Smooth muscle cell (in vitro differentiated cells): ENCODE data around the gene DACT1. TPM values are rescaled to one million over a fixed set of nuclear protein-coding genes. Genes with fewer than 3 reads are reported as not detected.

Experiments used
- DNase-seq: peaks from one replicate; lab custom pipeline; 2025; ENCODE audit not compliant: unreplicated experiment; lab: John Stamatoyannopoulos, UW
- H2AFZ ChIP-seq: fragments of 200-600 bp; sonication (generic); 2 replicates; pipeline ENCODE4 v1.6.0; 2016; ENCODE audit warnings: antibody characterized with exemption, low read depth, mild to moderate bottlenecking
- H3F3A ChIP-seq: fragments of 200-600 bp; sonication (generic); 2 replicates; pipeline ENCODE4 v1.6.0; 2017; ENCODE audit warnings: antibody characterized with exemption, low read depth
- H3K27ac ChIP-seq: fragments of 200-600 bp; sonication (generic); 2 replicates; pipeline ENCODE4 v1.5.1; 2016; ENCODE audit warnings: low read depth, mild to moderate bottlenecking
- H3K27me3 ChIP-seq: fragments of 200-600 bp; sonication (generic); 2 replicates; pipeline ENCODE4 v1.6.1; 2016; ENCODE audit warnings: low read depth, mild to moderate bottlenecking
- H3K36me3 ChIP-seq: fragments of 200-600 bp; sonication (generic); 2 replicates; pipeline ENCODE4 v1.5.1; 2016; ENCODE audit warnings: low read depth
- H3K4me1 ChIP-seq: fragments of 200-600 bp; sonication (generic); 2 replicates; pipeline ENCODE4 v1.5.1; 2016; ENCODE audit warnings: low read depth
- H3K4me2 ChIP-seq: fragments of 200-600 bp; sonication (generic); 2 replicates; pipeline ENCODE4 v1.6.0; 2016; ENCODE audit warnings: mild to moderate bottlenecking
- H3K4me3 ChIP-seq: fragments of 200-600 bp; sonication (generic); 2 replicates; pipeline ENCODE4 v1.5.1; 2016; ENCODE audit warnings: mild to moderate bottlenecking
- H3K79me2 ChIP-seq: fragments of 200-600 bp; sonication (generic); 2 replicates; pipeline ENCODE4 v1.6.0; 2016; ENCODE audit warnings: low read depth, mild to moderate bottlenecking
- H3K9ac ChIP-seq: fragments of 200-600 bp; sonication (generic); 2 replicates; pipeline ENCODE4 v1.6.0; 2016; ENCODE audit warnings: low read depth
- H3K9me3 ChIP-seq: fragments of 200-600 bp; sonication (generic); replicated peaks from 2 replicates; pipeline ENCODE4 v1.5.1; 2016; ENCODE audit warnings: low read depth
- H4K20me1 ChIP-seq: fragments of 200-600 bp; sonication (generic); 2 replicates; pipeline ENCODE4 v1.6.0; 2016; ENCODE audit warnings: low read depth
- CTCF ChIP-seq: fragments of 200-600 bp; sonication (generic); IDR thresholded peaks from 2 replicates; pipeline ENCODE4 v1.5.1; 2017; ENCODE audit warnings: borderline replicate concordance, mild to moderate bottlenecking, antibody characterized with exemption; ENCODE audit not compliant: insufficient read depth, poor library complexity, severe bottlenecking
- WGBS: methylation state at CpG from one replicate; pipeline ENCODE4 v1.1.7; 2016; ENCODE audit warnings: low lambda C conversion rate; 5-methylcytosine and 5-hydroxymethylcytosine counted together
- polyA plus RNA-seq: library from polyadenylated mRNA; unstranded; fragments of >200 nt; fragmentation: Nextera tagmentation; extraction: Ambion mirVana; gene quantifications from 2 replicates; pipeline ENCODE4 v1.2.1, GENCODE V29; 2016
- total RNA-seq: library from RNA; depleted of rRNA; stranded (reverse); fragments of >200 nt; gene quantifications from 2 replicates; pipeline ENCODE4 v1.2.3, GENCODE V29; 2014

The DACT1 gene
- total and polyA plus RNA-seq, 2 experiments from 2014 or later: 91.4 to 92.4 TPM

GRCh38 chr14:58671024-58671423, 33.3 kb downstream of the DACT1 start:
- H3K4me2 ChIP-seq: no peak overlapping the region
- 92% methylated on average over 1 of the region's 1 CpG for WGBS
- no peaks in the 10 kb centered on the region for H3K27me3 ChIP-seq
- no peak overlapping the region for H3K9ac ChIP-seq
- no peaks in the 10 kb centered on the region for H3F3A ChIP-seq
- no peak overlapping the region for H2AFZ ChIP-seq
- no peaks in the 10 kb centered on the region for H3K36me3 ChIP-seq
- DNase-seq: no peak
- no peak overlapping the region for H3K27ac ChIP-seq
- H3K9me3 ChIP-seq: no peaks in the 10 kb centered on the region
- H3K4me1 ChIP-seq: no peaks in the 10 kb centered on the region
- TF ChIP-seq CTCF: no peak
- H4K20me1 ChIP-seq: no peaks in the 10 kb centered on the region
- no peaks in the 10 kb centered on the region for H3K79me2 ChIP-seq
- H3K4me3 ChIP-seq: no peak overlapping the region

- Histone ChIP-seq H3K9ac (no peak overlapping the region), H3K27ac (no peak overlapping the region), H2AFZ (no peak overlapping the region), H4K20me1 (no peaks in the 10 kb centered on the region), H3K4me2 (no peak overlapping the region), H3K9me3 (no peaks in the 10 kb centered on the region), H3K4me1 (no peaks in the 10 kb centered on the region), H3F3A (no peaks in the 10 kb centered on the region), H3K4me3 (no peak overlapping the region), H3K36me3 (no peaks in the 10 kb centered on the region), H3K27me3 (no peaks in the 10 kb centered on the region), H3K79me2 (no peaks in the 10 kb centered on the region)
- WGBS: 88% methylated on average over 4 of the region's 4 CpGs
- DNase-seq: no peak
- TF ChIP-seq CTCF: no peak
These were observed 33.7 kb downstream of the DACT1 start for GRCh38 chr14:58671436-58671835.

- Histone ChIP-seq H3K4me1 (peaks cover 3% of the 10 kb centered on the region), H3K9ac (no peak overlapping the region), H2AFZ (no peak overlapping the region), H3K36me3 (no peaks in the 10 kb centered on the region), H3K4me2 (no peak overlapping the region), H3F3A (no peaks in the 10 kb centered on the region), H3K27ac (no peak overlapping the region), H3K79me2 (no peaks in the 10 kb centered on the region), H3K9me3 (no peaks in the 10 kb centered on the region), H4K20me1 (no peaks in the 10 kb centered on the region), H3K4me3 (no peak overlapping the region), H3K27me3 (no peaks in the 10 kb centered on the region)
- no peak for DNase-seq
- 96% methylated on average over 2 of the region's 2 CpGs for WGBS
- no peak for TF ChIP-seq CTCF
These were observed 36.0 kb downstream of the DACT1 start for GRCh38 chr14:58673722-58674121.

GRCh38 chr14:58677001-58677400, 39.2 kb downstream of the DACT1 start:
- Histone ChIP-seq H3K4me3 (peak overlapping the region; percentile 18), H3K4me2 (peak overlapping the region; percentile 70), H2AFZ (peak overlapping the region; percentile 76), H3K79me2 (no peaks in the 10 kb centered on the region), H4K20me1 (no peaks in the 10 kb centered on the region), H3K27ac (peak overlapping the region; percentile 25), H3K27me3 (no peaks in the 10 kb centered on the region), H3K4me1 (peaks cover 3% of the 10 kb centered on the region), H3K9me3 (no peaks in the 10 kb centered on the region), H3K36me3 (no peaks in the 10 kb centered on the region), H3K9ac (no peak overlapping the region), H3F3A (no peaks in the 10 kb centered on the region)
- no peak for DNase-seq
- WGBS: 5% methylated on average over 5 of the region's 5 CpGs
- TF ChIP-seq CTCF: no peak
